T-helper 2 cell (primary cell): ENCODE data around the gene COL27A1.

Experiments used
- DNase-seq, 5 experiments: peaks; one replicate each; pipeline versions ENCODE4 v3.0.0 to v3.0.0-alpha.2; 2012 to 2022

Gene COL27A1

GRCh38 chr9:114275246-114276004, 120.1 kb downstream of the COL27A1 start:
- no peak for DNase-seq

- DNase-seq: no peak
These were observed 121.8 kb downstream of the COL27A1 start for GRCh38 chr9:114276908-114277821.

GRCh38 chr9:114278356-114278755, 123.0 kb downstream of the COL27A1 start:
- DNase-seq: no peak

GRCh38 chr9:114278881-114279570, 123.7 kb downstream of the COL27A1 start:
- DNase-seq: no peak

- DNase-seq: no peak
These were observed 124.4 kb downstream of the COL27A1 start for GRCh38 chr9:114279693-114280092.

GRCh38 chr9:114280636-114281472, 125.5 kb downstream of the COL27A1 start:
- DNase-seq: no peak

- no peak for DNase-seq
These were observed 126.3 kb downstream of the COL27A1 start for GRCh38 chr9:114281473-114282103.

- DNase-seq: no peak
These were observed 126.8 kb downstream of the COL27A1 start for GRCh38 chr9:114282104-114282485.

- DNase-seq: no peak
These were observed 127.2 kb downstream of the COL27A1 start for GRCh38 chr9:114282507-114282906.

- DNase-seq: peak in 1 of 5 experiments; percentile 59
These were observed 127.6 kb downstream of the COL27A1 start for GRCh38 chr9:114282926-114283325.

- DNase-seq: no peak
These were observed 128.3 kb downstream of the COL27A1 start for GRCh38 chr9:114283551-114284111.

GRCh38 chr9:114284316-114285060, 129.2 kb downstream of the COL27A1 start:
- DNase-seq: no peak

- DNase-seq: no peak
These were observed 130.0 kb downstream of the COL27A1 start for GRCh38 chr9:114285166-114285867.

- no peak for DNase-seq
These were observed 130.9 kb downstream of the COL27A1 start for GRCh38 chr9:114286146-114286679.

GRCh38 chr9:114287001-114287762, 131.8 kb downstream of the COL27A1 start:
- no peak for DNase-seq

GRCh38 chr9:114287763-114288192, 132.4 kb downstream of the COL27A1 start:
- DNase-seq: no peak

GRCh38 chr9:114288193-114289091, 133.1 kb downstream of the COL27A1 start:
- DNase-seq: no peak

GRCh38 chr9:114289106-114289505, 133.8 kb downstream of the COL27A1 start:
- DNase-seq: no peak
